ENCODE data around the gene GYS1.
A peak's percentile ranks its signal among the peaks of the same experiment; 100 is the strongest.
"Not testable (repeated sequence)": the region's sequence is repeated elsewhere in the genome, so short reads cannot be mapped to it uniquely, and the experiment has no call there.

GYS1 gene

GRCh38 chr19:48935864-48936263 is 57.2 kb downstream of the GYS1 start:
- no peak for DNase-seq

GRCh38 chr19:48934837-48935236 is 58.3 kb downstream of the GYS1 start:
- DNase-seq, result no peak

- peak; percentile 71 for DNase-seq
Observed at GRCh38 chr19:48933382-48933932, 59.7 kb downstream of the GYS1 start, which contains the start of gene DHDH. Gene DHDH, plus strand, starts transcription at chr19:48933699. Its CDS starts 23 bp downstream, at chr19:48933722.

GRCh38 chr19:48928164-48929025 is 64.7 kb downstream of the GYS1 start:
- no peak for DNase-seq

DNA sequence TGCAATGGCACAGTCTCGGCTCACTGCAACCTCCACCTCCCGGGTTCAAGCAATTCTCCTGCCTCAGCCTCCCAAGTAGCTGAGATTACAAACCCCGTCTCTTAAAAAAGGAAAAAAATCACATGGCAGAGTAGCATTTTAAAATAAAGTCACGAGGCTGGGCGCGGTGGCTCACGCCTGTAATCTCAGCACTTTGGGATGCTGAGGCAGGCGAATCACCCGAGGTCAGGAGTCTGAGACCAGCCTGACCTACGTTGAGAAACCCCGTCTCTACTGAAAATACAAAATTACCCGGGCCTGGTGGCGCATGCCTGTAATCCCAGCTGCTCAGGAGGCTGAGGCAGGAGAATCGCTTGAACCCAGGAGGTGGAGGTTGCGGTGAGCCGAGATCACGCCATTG is 65.4 kb downstream of the GYS1 start:
- DNase-seq, result not testable (repeated sequence)

- peak; percentile 95 for DNase-seq
Observed at GRCh38 chr19:48926909-48927308, 66.2 kb downstream of the GYS1 start.

DNA sequence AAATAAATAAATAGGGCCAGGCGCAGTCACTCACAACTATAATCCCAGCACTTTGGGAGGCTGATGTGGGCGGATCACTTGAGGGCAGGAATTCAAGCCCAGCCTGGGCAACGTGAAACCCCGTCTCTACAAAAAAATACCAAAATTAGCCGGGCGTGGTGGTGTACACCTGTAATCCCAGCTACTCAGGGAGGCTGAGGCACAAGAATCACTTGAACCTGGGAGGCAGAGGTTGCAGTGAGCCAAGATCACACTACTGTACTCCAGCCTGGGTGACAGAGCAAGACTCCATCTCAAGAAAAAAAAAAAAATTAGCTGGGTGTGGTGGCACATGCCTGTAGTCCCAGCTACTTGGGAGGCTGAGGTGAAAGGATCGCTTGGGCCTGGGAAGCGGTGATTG is 67.2 kb downstream of the GYS1 start:
- DNase-seq, result not testable (repeated sequence)

DNA sequence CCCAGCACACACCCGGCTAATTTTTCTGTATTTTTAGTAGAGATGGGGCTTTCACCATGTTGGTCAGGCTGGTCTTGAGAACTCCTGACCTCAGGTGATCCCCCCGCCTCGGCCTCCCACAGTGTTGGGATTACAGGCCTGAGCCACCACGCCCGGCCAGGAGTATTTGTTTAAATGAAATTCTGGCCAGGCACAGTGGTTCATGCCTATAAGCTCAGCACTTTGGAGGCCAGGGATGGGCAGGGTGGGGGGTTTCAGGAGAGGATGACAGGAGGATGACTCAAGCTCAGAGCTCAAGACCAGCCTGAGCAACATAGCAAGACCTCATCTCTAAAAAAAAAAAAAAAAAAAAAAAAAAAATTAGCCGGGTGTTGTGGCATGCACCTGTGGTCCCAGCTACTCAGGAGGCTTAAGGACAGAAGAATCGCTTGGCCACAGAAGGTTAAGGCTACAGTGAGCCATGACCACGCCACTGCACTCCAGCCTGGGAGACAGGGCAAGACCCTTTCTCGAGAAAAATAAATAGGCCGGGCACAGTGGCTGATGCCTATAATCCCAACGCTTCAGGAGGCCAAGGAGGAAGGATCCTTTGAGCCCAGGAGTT is 67.8 kb downstream of the GYS1 start:
- DNase-seq, result peak; percentile 91

GRCh38 chr19:48922548-48923490 is 70.3 kb downstream of the GYS1 start:
- no peak for DNase-seq

- DNase-seq, result no peak
Observed at GRCh38 chr19:48921721-48922500, 71.2 kb downstream of the GYS1 start.

DNA sequence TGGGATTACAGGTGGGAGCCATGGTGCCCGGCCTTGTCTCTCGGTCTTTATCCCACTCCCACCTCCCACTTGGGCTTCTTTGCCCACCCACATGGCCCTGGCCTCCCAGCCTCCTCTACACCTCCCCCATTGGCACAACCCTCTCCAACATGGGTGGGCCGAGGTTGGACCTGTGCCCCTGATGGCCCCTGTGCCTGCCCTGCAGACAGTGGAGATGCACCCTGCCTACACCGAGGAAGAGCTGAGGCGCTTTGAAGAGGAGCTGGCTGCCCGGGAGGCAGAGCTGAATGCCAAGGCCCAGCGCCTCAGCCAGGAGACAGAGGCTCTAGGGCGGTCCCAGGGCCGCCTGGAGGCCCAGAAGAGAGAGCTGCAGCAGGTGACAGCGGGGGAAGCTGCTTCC is 72.2 kb downstream of the GYS1 start:
- no peak for DNase-seq

- not testable (repeated sequence) for DNase-seq
Observed at GRCh38 chr19:48919271-48919670, 73.8 kb downstream of the GYS1 start.

- DNase-seq, result peak; percentile 34
Observed at GRCh38 chr19:48918801-48919247, 74.3 kb downstream of the GYS1 start.
